ENCODE results near the gene KIFC1. TPM values are rescaled to one million over a fixed set of nuclear protein-coding genes. Genes with fewer than 3 reads are reported as not detected.
A peak's percentile ranks its signal among the peaks of the same experiment; 100 is the strongest.

Gene KIFC1
- total and polyA plus RNA-seq, 2 of the 4 experiments (the other 2 are of a cell fraction) = 33.9 to 40.6 TPM

DNA sequence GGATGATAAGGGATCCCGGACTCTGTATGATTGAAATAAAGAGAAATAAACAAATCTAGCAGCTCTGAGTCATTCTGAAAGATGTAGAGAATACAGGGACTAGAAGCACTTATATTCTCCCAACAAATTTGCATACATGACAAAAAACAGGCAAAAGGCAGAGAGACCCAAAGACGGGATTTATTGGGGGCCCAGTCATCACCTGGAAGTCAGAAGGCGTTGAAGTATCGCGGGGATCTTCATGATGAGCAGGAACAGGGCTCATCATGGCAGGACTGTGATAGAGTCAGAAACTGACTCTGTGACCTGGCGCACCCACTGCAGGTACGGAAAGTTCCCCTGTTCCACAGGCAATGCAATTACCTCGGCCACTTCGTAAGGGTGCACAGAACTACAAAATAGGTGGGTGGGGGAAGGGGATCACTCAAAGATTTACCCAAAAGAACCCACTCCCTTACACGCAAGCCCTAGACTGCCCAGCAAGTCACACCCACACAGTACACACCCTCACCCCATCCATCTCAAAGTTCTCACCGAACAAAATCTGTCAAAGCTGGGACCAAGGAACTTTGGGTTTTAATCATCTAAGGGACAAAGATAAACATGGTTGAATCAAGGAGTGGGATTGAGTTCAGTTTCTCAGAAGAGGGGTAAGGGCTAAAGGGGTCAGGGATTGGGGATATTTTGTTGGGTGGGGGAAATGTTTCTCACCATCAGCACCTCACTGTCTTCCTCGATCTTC is 24.9 kb downstream of the KIFC1 start (continued):
- TF ChIP-seq, protein P1, sequence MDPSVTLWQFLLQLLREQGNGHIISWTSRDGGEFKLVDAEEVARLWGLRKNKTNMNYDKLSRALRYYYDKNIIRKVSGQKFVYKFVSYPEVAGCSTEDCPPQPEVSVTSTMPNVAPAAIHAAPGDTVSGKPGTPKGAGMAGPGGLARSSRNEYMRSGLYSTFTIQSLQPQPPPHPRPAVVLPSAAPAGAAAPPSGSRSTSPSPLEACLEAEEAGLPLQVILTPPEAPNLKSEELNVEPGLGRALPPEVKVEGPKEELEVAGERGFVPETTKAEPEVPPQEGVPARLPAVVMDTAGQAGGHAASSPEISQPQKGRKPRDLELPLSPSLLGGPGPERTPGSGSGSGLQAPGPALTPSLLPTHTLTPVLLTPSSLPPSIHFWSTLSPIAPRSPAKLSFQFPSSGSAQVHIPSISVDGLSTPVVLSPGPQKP (IDR thresholded peaks at IDR 0.05; ENCODE audit: borderline replicate concordance, low read depth, low read length) = no peak
- 0 out of 2 replicates have a peak, but pooled peaks have one; percentile 9 for TF ChIP-seq MXI1 (IDR thresholded peaks at IDR 0.05; ENCODE audit: borderline replicate concordance, low read depth, low read length)
